Measurements from ENCODE around the gene CLSTN2. TPM values are rescaled to one million over a fixed set of nuclear protein-coding genes. Genes with fewer than 3 reads are reported as not detected.

CLSTN2 gene
- total RNA-seq, 1 experiment from 2014 or later: 0.02 TPM

GRCh38 chr3:140323561-140323960 is 388.6 kb downstream of the CLSTN2 start:
- TF ChIP-seq ZFX (IDR thresholded peaks at IDR 0.05) (no peak), ATF3 (IDR thresholded peaks at IDR 0.05) (no peak), POLR2AphosphoS5 (IDR thresholded peaks at IDR 0.05; ENCODE audit: low read depth, low read length) (no peak), SIN3A (IDR thresholded peaks at IDR 0.05; ENCODE audit: low read depth) (no peak), JUND (IDR thresholded peaks at IDR 0.05) (no peak), CEBPB (IDR thresholded peaks at IDR 0.05; ENCODE audit: low read depth) (no peak), ZNF274 (IDR thresholded peaks at IDR 0.05; ENCODE audit: low read depth, low read length) (no peak), EZH2phosphoT487 (IDR thresholded peaks at IDR 0.05; ENCODE audit: borderline replicate concordance) (no peak), SRF (IDR thresholded peaks at IDR 0.05; ENCODE audit: low read depth) (no peak), EGR1 (IDR thresholded peaks at IDR 0.05; ENCODE audit: low read depth) (no peak), MAX (IDR thresholded peaks at IDR 0.05) (no peak)
- H4K20me1 ChIP-seq (ENCODE audit: insufficient read depth): no peaks in the 10 kb centered on the region
- H2AFZ ChIP-seq (ENCODE audit: low read depth, low read length, poor library complexity, severe bottlenecking): no peak overlapping the region
- ChIA-PET CTCF (no interaction called here), POLR2A (no interaction called here), RAD21 (ENCODE audit: low non-redundant PET in 1 of 2, low total read pairs in 2 of 2, uncharacterized antibody in 2 of 2, unreplicated experiment in 2 of 2) (no interaction called here)
- H3K9me3 ChIP-seq (ENCODE audit: control insufficient read depth in 1 of 2, insufficient read depth in 1 of 2, low read depth in 1 of 2, low read length in 2 of 2): no peaks in the 10 kb centered on the region
- H3K27ac ChIP-seq (ENCODE audit: low read depth, low read length): no peak overlapping the region
- no peaks in the 10 kb centered on the region for H3K9me2 ChIP-seq (ENCODE audit: insufficient read depth)
- no peak overlapping the region for H3K4me3 ChIP-seq (replicated peaks in 1 of 2; ENCODE audit: low read depth in 1 of 2, low read length in 2 of 2)
- H3K36me3 ChIP-seq (ENCODE audit: control insufficient read depth in 1 of 2, insufficient read depth in 2 of 2, low read length in 2 of 2): no peaks in the 10 kb centered on the region
- H3K4me2 ChIP-seq (ENCODE audit: low read length): no peak overlapping the region
- peaks cover 66% of the 10 kb centered on the region for H3K27me3 ChIP-seq (ENCODE audit: insufficient read depth, low read length)
- no peaks in the 10 kb centered on the region for H3K79me2 ChIP-seq (ENCODE audit: insufficient read depth, low read length)
- no TSS peak for BruUV-seq (replicated peaks)
- no peak for ATAC-seq
- H3K4me1 ChIP-seq (ENCODE audit: control insufficient read depth in 1 of 2, insufficient read depth in 2 of 2, low read length in 2 of 2): no peaks in the 10 kb centered on the region
- no peak overlapping the region for H3K9ac ChIP-seq (ENCODE audit: low read length)
- intact Hi-C loops (cut with micrococcal nuclease): loop anchor here (10.0 kb wide), 1 partner anchor 61 kb away; no protein-coding TSS in a partner anchor
- no peak for DNase-seq (ENCODE audit: low read depth, low spot score)

- ChIA-PET POLR2A (no interaction called here), CTCF (no interaction called here), RAD21 (ENCODE audit: low non-redundant PET in 1 of 2, low total read pairs in 2 of 2, uncharacterized antibody in 2 of 2, unreplicated experiment in 2 of 2) (no interaction called here)
- no peak for TF ChIP-seq POLR2A (IDR thresholded peaks at IDR 0.05; ENCODE audit: borderline replicate concordance, extremely low read depth, insufficient read depth, insufficient read length)
- no peak for TF ChIP-seq SP1 (IDR thresholded peaks at IDR 0.05; ENCODE audit: low read depth)
- TF ChIP-seq TCF7L2 (IDR thresholded peaks at IDR 0.05; ENCODE audit: borderline replicate concordance, extremely low read depth, insufficient read depth, insufficient read length): no peak
- no peak for TF ChIP-seq ZFX (IDR thresholded peaks at IDR 0.05)
- TF ChIP-seq CTCF (IDR thresholded peaks at IDR 0.05 in 2 of 3, conservative IDR thresholded peaks at IDR 0.05 in 1 of 3; ENCODE audit: borderline replicate concordance in 1 of 3, insufficient read depth in 1 of 3, low read depth in 2 of 3, low read length in 2 of 3): no peak
- TF ChIP-seq YY1 (IDR thresholded peaks at IDR 0.05; ENCODE audit: extremely low read depth, insufficient replicate concordance, low read depth, low read length): no peak
- TF ChIP-seq JUND (IDR thresholded peaks at IDR 0.05): no peak
- TF ChIP-seq ELF1 (IDR thresholded peaks at IDR 0.05; ENCODE audit: borderline replicate concordance, low read depth): no peak
- Histone ChIP-seq H3K4me2 (ENCODE audit: low read length) (no peak overlapping the region), H2AFZ (ENCODE audit: low read depth, low read length, poor library complexity, severe bottlenecking) (no peak overlapping the region), H3K4me3 (replicated peaks in 1 of 2; ENCODE audit: low read depth in 1 of 2, low read length in 2 of 2) (no peak overlapping the region), H4K20me1 (ENCODE audit: insufficient read depth) (no peaks in the 10 kb centered on the region), H3K4me1 (ENCODE audit: control insufficient read depth in 1 of 2, insufficient read depth in 2 of 2, low read length in 2 of 2) (no peaks in the 10 kb centered on the region), H3K27ac (ENCODE audit: low read depth, low read length) (no peak overlapping the region), H3K9ac (ENCODE audit: low read length) (no peak overlapping the region), H3K9me3 (ENCODE audit: control insufficient read depth in 1 of 2, insufficient read depth in 1 of 2, low read depth in 1 of 2, low read length in 2 of 2) (no peaks in the 10 kb centered on the region), H3K79me2 (ENCODE audit: insufficient read depth, low read length) (no peaks in the 10 kb centered on the region), H3K36me3 (ENCODE audit: control insufficient read depth in 1 of 2, insufficient read depth in 2 of 2, low read length in 2 of 2) (no peaks in the 10 kb centered on the region), H3K27me3 (ENCODE audit: insufficient read depth, low read length) (peaks cover 64% of the 10 kb centered on the region), H3K9me2 (ENCODE audit: insufficient read depth) (no peaks in the 10 kb centered on the region)
- intact Hi-C loops (cut with micrococcal nuclease): no loop called here
- no TSS peak for BruUV-seq (replicated peaks)
- no peak for ATAC-seq
- DNase-seq (ENCODE audit: low read depth, low spot score): no peak
Measured at GRCh38 chr3:140332131-140332530, 397.1 kb downstream of the CLSTN2 start.

All from HCT116 (cell line).